Mesothelial cell of epicardium (in vitro differentiated cells): ENCODE data around the gene PATZ1. TPM values are rescaled to one million over a fixed set of nuclear protein-coding genes. Genes with fewer than 3 reads are reported as not detected.

ENCODE experiments used
- DNase-seq, 2 experiments: peaks; one replicate each; pipeline ENCODE4 v3.0.0; 2021; ENCODE audit warnings: low spot score in 2 of 2; ENCODE audit not compliant: unreplicated experiment in 2 of 2
- H3K27ac Mint-ChIP-seq: 2 replicates; pipeline ENCODE4 v1.8.0; 2021; ENCODE audit warnings: mixed read lengths
- H3K27me3 Mint-ChIP-seq: 2 replicates; pipeline ENCODE4 v1.8.0; 2021; ENCODE audit warnings: low read depth, mixed read lengths
- H3K36me3 Mint-ChIP-seq: 2 replicates; pipeline ENCODE4 v1.8.0; 2021; ENCODE audit warnings: mixed read lengths
- H3K4me1 Mint-ChIP-seq: 2 replicates; pipeline ENCODE4 v1.8.0; 2021; ENCODE audit warnings: mixed read lengths
- H3K4me3 Mint-ChIP-seq: 2 replicates; pipeline ENCODE4 v1.8.0; 2021; ENCODE audit warnings: mild to moderate bottlenecking, moderate library complexity, mixed read lengths
- H3K9me3 Mint-ChIP-seq: 2 replicates; pipeline ENCODE4 v1.8.0; 2021; ENCODE audit warnings: mixed read lengths
- total RNA-seq: library from RNA; stranded (reverse); gene quantifications from 3 replicates; pipeline ENCODE4 v1.2.1, GENCODE V29; 2021
- TF ChIP-seq, protein P1 (sequence below): fragments of 200-600 bp; sonication (generic); IDR thresholded peaks from one replicate; pipeline ENCODE4 v1.5.0; 2021; ENCODE audit warnings: antibody characterized with exemption; ENCODE audit not compliant: unreplicated experiment

Gene PATZ1
- total RNA-seq, 1 donor from 2014 or later: 70.9 TPM

DNA sequence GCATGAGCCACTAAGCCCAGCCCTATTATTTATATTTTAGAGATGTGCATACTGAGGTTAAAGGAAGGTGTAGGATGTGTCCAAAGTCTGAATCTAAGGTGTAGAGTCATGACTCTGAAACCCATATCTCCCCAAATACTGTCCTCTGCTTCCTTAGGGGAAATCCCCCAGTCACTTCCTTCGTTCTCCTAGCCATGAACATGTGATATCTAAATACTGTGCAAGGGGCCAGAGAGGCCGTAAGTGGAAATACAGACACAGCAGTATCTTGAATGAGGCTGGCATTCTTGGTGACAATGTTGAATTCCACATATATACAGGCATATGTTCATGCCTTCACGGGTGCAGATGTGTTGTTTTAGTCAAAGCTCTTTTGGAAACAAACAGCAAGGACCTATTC is 21.3 kb upstream of the PATZ1 start:
- no peaks in the 10 kb centered on the region for H3K36me3 Mint-ChIP-seq

DNA sequence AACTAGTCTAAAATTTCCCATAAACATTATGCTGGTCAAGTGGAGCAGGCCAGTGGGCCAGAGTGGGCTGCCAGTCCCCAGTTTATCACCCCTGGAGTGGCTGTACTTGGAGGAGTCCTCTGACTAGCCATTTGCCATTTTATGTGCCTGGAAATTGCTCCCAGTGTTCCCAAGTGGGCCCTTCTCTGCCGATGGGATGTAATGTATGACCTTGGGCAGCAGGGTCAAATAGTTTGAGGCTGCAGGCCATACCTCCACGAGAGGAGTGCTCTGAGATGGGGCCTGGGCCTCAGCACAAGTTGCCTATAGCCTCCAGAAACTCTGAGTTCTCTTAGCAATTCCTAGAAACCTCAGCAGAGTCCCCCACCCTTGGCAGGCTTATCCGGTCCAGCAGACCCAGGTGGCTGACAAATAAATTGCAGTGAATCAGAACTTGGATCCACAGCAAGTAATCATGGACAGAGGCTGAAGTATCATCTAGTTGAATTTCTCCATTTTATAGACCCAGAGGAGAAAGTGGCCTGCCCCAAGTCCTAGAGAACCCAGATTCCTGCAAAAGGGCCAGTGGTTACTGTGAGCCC is 17.8 kb upstream of the PATZ1 start:
- no peak overlapping the region for H3K27ac Mint-ChIP-seq
- H3K4me3 Mint-ChIP-seq: no peak overlapping the region
- H3K36me3 Mint-ChIP-seq: no peaks in the 10 kb centered on the region
- TF ChIP-seq, protein P1, sequence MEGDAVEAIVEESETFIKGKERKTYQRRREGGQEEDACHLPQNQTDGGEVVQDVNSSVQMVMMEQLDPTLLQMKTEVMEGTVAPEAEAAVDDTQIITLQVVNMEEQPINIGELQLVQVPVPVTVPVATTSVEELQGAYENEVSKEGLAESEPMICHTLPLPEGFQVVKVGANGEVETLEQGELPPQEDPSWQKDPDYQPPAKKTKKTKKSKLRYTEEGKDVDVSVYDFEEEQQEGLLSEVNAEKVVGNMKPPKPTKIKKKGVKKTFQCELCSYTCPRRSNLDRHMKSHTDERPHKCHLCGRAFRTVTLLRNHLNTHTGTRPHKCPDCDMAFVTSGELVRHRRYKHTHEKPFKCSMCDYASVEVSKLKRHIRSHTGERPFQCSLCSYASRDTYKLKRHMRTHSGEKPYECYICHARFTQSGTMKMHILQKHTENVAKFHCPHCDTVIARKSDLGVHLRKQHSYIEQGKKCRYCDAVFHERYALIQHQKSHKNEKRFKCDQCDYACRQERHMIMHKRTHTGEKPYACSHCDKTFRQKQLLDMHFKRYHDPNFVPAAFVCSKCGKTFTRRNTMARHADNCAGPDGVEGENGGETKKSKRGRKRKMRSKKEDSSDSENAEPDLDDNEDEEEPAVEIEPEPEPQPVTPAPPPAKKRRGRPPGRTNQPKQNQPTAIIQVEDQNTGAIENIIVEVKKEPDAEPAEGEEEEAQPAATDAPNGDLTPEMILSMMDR: no peak
- no peaks in the 10 kb centered on the region for H3K27me3 Mint-ChIP-seq
- no peaks in the 10 kb centered on the region for H3K9me3 Mint-ChIP-seq
- H3K4me1 Mint-ChIP-seq: no peaks in the 10 kb centered on the region
- DNase-seq: no peak

More for the DNA sequence above, 21.3 kb upstream of the PATZ1 start:
- Mint-ChIP-seq H3K4me1 (no peaks in the 10 kb centered on the region), H3K9me3 (no peaks in the 10 kb centered on the region), H3K27me3 (no peaks in the 10 kb centered on the region), H3K4me3 (no peak overlapping the region), H3K27ac (no peak overlapping the region)
- TF ChIP-seq, protein P1: no peak
- no peak for DNase-seq

DNA sequence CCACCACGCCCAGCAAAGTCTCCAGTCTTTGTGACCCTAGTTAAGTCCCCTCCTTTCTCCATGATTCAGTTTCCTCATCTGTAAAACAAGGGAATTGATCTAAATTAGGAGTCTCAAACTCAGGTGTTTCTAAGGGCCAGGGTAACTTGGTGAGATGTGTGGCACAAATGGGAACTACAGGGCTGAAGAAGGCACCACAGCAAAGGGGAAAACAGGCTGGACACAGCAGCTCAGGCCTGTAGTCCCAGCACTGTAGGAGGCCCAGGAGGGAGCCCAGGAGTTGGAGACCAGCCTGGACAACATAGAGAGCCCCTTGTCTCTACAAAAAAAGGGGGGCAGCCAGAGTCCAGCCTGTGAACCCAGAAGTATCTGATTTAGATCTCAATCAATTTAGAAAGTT is 15.6 kb upstream of the PATZ1 start:
- DNase-seq: no peak
- Mint-ChIP-seq H3K36me3 (no peaks in the 10 kb centered on the region), H3K4me3 (no peak overlapping the region), H3K27me3 (no peaks in the 10 kb centered on the region), H3K27ac (no peak overlapping the region), H3K9me3 (no peaks in the 10 kb centered on the region), H3K4me1 (no peaks in the 10 kb centered on the region)
- TF ChIP-seq, protein P1: no peak

DNA sequence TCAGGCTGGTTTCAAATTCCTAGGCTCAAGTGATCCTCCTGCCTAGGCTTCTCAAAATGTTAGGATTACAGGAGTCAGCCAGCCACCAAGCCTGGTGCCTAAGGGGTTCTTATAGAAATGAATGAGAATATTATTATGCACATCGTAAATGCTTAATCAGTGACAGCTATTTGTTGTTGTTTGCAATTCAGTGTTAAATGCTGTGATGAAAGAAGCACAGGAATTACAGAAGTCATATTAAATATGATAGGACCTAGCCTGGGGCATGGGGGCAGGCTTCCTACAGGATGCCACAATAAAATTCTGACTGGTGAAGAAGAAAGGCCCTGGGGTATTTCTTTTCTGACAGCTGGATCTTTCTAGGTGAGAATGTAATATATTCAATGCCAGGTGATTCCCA is 13.9 kb upstream of the PATZ1 start:
- Mint-ChIP-seq H3K27me3 (no peaks in the 10 kb centered on the region), H3K9me3 (no peaks in the 10 kb centered on the region), H3K4me3 (no peak overlapping the region), H3K4me1 (no peaks in the 10 kb centered on the region), H3K27ac (no peak overlapping the region), H3K36me3 (no peaks in the 10 kb centered on the region)
- no peak for DNase-seq
- TF ChIP-seq, protein P1: no peak

DNA sequence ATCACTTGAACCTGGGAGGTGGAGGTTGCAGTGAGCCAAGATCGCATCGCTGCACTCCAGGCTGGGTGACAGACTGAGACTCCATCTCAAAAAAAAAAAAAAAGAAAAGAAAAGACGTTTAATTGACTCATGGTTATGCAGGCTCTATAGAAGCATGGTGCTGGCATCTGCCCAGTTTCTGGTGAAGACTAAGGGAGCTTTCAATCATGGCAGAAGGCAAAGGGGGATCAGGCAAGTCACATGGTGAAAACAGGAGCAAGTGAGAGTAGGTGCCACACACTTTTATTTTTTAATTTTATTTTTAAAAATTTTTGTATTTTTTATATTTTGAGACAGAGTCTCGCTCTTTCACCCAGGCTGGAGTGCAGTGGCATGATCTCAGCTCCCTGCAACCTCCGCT is 8.4 kb upstream of the PATZ1 start:
- no peak overlapping the region for H3K4me3 Mint-ChIP-seq
- peaks cover 4% of the 10 kb centered on the region for H3K4me1 Mint-ChIP-seq
- no peak overlapping the region for H3K27ac Mint-ChIP-seq
- TF ChIP-seq, protein P1: no peak
- DNase-seq: no peak
- no peaks in the 10 kb centered on the region for H3K9me3 Mint-ChIP-seq
- H3K36me3 Mint-ChIP-seq: no peaks in the 10 kb centered on the region
- H3K27me3 Mint-ChIP-seq: no peaks in the 10 kb centered on the region

DNA sequence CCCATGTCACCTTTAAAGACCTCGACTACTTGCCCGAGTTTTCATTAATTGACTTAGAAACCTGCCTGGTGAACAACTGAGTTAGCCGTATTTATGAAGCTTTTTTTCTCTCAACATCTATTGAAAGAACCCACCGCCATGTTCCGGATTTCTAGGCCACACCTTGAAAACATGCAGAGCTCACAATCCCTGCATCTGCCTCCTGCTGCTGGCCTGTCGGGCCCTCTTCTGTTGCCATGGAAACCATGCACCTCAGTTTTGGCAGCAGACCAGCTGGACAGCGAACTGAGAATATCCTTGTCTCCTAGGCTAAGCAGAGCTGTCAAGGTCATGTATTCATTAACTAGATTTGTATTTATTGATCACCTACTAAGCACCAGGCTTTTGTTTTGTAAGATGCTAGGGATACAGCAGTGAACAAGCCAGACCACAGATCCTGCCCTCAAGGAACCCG is 4.3 kb upstream of the PATZ1 start:
- TF ChIP-seq, protein P1: no peak
- Mint-ChIP-seq H3K9me3 (no peaks in the 10 kb centered on the region), H3K4me3 (no peak overlapping the region), H3K27me3 (no peaks in the 10 kb centered on the region), H3K36me3 (no peaks in the 10 kb centered on the region), H3K4me1 (peaks cover 11% of the 10 kb centered on the region), H3K27ac (no peak overlapping the region)
- DNase-seq: no peak
